ENCODE results near the gene ABI3BP.

The ABI3BP gene

GRCh38 chr3:100813828-100814227 is 179.4 kb downstream of the ABI3BP start:
- DNase-seq = peak; percentile 60

- no peak for DNase-seq
These were observed 181.3 kb downstream of the ABI3BP start for GRCh38 chr3:100811779-100812507.

DNA sequence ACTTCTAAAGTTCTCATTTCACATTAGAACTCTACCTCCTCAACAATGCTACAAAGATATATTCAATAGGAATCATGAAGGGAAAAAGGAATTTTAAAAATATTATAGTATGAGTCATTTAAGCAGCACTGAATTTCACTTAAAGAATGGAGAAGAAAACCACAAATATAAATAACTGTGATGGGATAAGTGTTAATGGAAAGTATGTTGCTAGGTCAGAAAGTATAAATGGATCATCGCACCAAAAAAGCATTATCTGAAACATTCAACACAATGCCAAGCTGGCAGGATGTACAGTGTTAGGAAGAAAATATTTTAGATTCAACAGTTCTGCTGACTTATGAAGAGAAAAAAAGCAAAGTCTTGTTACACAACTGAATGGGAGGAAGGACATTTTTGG is 182.6 kb downstream of the ABI3BP start:
- peak; percentile 94 for DNase-seq

DNA sequence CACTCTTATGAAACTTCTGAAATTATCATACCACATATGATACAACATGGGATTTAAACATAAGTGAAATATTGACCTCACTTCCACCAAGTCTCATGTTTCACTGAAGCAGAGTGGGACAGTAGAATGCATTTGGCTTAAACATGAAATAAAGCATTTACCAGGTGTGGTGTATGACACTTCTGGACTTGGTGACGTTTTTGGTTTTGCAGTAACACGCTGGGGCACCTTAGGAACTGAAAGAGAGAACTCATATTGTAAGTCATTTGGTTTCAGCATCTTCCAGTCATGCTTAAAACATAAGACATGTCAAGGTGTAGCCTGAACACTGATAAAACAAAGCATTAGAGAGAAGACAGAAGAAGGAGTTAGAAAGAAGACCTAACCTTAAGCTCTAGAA is 188.6 kb downstream of the ABI3BP start:
- no peak for DNase-seq

GRCh38 chr3:100803711-100804110 is 189.5 kb downstream of the ABI3BP start:
- peak; percentile 62 for DNase-seq

- DNase-seq = peak; percentile 90
These were observed 191.1 kb downstream of the ABI3BP start for GRCh38 chr3:100802126-100802525.

DNA sequence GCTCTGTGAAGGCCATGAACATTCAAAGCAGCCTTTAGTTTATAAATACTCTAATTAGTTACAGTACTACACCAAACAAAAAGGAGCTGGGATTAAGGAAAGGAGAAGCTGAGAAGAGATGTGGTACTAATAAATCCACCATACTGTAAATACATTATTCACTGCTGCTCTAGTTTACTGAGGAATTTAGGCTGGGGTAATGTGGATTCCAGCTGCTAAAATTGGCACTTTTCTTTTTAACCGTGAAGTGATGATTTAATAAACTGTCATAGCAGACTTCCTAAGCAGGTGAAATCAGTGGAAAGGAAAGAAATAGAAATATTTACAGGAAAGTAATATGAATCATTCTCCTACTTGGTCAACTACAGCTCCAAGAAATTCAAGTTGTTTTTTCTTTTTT is 195.2 kb downstream of the ABI3BP start:
- DNase-seq = peak; percentile 79

DNA sequence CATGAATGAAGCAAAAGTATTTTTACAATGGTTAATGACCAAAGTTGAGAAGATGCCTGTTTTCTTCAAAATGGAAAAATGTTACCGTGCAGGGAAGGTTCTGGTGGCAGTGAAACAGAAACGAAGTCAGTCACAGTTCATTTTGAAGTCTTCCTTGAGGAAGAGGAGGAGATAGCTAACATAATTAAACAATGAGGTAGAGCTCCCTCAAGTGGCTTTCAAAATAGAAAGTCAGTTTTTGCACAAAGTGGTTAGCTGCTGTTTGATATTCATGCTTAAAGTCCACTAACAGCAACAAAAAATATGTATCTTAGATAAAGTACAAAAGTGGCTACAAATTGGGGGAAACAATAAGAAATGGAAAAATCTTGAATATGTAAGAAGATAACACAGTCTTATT is 196.7 kb downstream of the ABI3BP start:
- DNase-seq = peak; percentile 46

DNA sequence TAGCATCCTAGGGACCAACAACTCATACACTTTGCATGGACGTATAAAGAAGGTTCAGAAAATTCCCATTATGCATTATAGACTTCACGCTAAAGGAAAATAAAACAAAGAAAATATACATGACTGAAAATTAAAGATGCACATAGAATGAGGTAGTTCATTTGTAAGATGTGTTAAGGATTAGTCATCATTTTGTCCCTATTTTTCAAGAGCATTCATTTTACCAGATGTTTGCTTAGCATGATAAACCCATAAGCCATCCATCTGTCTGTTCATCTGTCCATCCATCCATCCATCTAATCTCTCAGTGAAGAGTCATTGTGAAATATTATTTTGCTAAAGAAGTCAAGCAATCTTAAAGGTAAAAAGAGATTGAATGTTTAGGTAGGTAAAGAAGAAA is 203.6 kb downstream of the ABI3BP start:
- DNase-seq = peak; percentile 41

GRCh38 chr3:100783619-100784018 is 209.6 kb downstream of the ABI3BP start:
- no peak for DNase-seq

- DNase-seq = peak; percentile 75
These were observed 210.3 kb downstream of the ABI3BP start for GRCh38 chr3:100782906-100783305.

GRCh38 chr3:100782348-100782747 is 210.9 kb downstream of the ABI3BP start:
- peak; percentile 52 for DNase-seq

- DNase-seq = peak; percentile 90
These were observed 211.9 kb downstream of the ABI3BP start for GRCh38 chr3:100781301-100781700.

- no peak for DNase-seq
These were observed 213.1 kb downstream of the ABI3BP start for GRCh38 chr3:100780071-100780622.

DNA sequence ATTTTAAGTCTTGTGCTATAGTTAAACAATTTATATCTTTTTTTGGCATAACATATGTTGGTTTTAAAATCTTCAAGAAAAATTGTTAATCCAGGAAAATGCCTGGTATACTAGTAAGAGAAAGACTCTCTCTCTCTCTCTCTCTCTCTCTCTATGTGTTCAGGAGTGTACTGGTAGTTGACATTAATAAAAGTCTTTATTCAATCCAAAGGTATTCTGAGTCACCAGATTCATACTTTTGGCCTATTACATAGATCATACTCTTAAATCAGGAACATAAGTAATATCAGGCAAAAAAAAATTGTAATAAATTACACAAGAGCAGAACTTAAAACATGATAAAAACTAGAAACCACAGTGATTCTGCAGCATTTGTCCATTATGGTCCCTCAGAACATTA is 213.7 kb downstream of the ABI3BP start:
- peak; percentile 70 for DNase-seq

DNA sequence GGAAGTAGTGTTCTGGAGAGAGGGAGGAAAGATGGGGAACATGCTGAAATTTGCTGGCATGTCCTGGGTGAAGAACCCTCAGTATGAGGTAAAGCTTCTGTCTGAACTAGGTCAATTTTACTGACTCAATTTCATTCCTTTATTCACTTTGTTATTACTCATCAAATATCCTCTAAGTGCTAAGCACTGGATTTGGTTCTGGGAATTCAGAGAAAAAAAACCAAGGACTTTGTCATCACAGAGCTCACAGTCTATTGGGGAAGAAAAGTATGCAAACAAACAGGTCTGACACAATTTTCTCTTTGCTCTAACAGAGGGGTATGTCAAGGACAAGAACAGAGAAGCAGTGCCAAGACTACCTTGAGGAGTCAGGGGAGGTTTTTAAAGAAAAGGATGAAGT is 215.9 kb downstream of the ABI3BP start:
- DNase-seq = peak; percentile 81

DNA sequence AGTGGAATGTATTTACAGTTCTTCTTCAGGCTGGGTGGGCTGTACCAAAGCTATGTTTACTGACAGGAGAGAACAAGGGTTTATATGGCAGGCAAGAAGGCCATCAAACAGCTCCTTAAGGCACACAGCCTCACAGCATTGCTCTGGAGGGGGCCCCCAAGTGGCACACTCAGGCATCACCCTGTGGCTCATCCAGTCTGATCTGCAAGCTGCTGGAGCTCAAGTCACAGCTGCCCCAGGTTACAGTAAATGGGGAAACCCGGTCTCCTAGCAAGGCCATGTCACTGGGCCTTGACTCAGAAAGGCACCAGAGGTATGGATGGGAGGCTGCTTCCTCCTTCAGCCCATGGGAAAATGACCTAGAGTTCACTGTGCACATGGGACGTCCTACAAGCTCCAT is 216.5 kb downstream of the ABI3BP start:
- no peak for DNase-seq

GRCh38 chr3:100776097-100776729 is 217.0 kb downstream of the ABI3BP start:
- DNase-seq = no peak

DNA sequence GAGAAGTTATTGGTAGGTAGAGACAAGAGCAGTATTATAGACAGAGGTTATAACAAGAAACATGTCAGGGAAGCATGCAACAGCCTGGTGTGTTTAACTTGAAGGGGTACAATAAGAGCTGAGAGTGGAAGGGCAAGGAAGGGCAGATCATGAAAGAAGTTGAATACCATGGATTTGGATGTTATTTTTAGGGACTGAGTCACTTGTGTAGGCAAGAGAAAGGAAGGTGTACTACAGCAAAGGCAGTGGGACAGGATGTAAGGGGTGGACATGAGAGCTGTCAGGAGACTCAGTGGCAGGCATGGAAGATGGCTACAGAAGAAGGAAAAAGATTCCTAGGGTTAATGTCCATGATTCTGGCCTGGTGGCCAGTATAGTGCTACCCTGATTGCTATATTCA is 217.6 kb downstream of the ABI3BP start:
- DNase-seq = no peak

GRCh38 chr3:100775226-100775625 is 218.0 kb downstream of the ABI3BP start:
- no peak for DNase-seq

DNA sequence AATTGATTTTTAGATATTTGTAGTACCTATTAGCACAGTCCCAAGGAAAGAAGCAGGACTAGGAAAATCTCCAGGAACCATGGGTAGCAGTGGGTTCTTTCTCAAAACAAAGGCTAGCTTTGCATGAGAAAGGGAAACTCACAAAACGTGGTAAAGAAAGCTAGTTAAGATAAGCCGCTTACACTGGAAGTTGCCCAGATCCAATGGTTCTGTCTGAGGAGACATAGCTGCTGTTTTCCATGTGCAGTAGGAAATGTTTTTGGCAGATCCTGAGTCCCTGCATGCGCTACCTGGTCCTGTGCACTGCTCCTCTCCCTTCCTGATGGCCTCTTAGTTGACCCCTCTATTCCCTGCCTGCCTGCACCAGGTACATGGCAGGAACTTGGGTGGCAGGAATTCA is 223.5 kb downstream of the ABI3BP start:
- no peak for DNase-seq

GRCh38 chr3:100766069-100766468 is 227.2 kb downstream of the ABI3BP start:
- no peak for DNase-seq

DNA sequence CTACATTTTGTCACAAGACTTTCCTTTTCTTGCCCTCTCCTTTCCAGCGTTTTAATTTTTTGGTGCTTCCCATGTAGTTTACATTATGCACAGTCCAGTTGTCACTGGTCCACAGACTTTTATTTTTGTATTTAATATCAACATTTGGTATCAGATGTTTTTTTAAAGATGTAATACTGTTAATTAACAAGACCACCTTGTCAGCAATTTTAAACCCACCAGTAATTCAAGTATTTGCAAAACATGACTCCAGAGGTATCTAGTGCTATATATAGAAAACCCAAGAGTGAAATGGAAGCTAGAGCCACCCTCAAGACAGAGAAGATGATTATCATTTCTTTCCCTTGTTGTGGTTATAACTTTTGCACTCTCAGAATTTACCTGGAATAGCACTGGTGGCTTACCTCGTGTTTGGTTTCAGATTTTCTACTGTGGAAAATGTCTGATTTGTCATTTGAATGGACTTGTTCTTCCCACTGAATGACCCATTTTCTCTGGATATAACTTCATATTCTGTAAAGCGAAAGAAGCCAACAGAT is 227.7 kb downstream of the ABI3BP start:
- DNase-seq = no peak

GRCh38 chr3:100761951-100762350 is 231.3 kb downstream of the ABI3BP start:
- no peak for DNase-seq
